ENCODE measurements around the gene SF3A2.

The SF3A2 gene

DNA sequence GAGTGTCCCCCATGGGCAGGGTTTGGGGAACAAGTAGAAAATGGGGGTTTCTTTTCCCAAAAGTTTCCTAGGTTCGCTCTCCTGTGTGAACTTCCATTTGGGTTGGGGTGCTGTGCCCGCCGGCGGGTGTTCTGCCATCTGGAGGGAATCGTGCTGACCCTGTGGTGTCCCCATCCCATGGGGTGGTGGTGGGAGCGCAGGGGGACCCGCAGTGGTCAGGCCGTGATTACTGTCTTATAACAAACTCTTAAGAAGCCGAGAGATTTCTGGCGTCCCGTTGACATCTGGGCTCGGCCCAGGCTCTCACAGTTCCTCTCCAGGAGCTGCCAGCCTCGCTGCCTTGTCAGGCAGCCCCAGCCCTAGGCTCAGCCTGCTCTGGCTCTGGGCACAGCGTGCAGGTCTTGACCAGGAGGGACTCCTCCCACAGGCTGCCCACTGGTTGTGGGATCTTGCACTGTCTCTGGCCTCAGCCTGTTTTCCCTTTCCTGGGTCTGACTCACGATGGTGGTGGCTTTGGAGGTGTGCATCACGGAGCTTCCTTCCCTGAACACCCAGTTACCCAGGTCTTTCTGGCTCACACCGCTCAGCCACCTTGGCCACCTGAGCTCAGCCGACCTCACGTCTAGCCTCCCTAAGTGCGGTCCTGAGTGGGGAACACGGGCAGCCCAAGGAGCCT lies 35.0 kb upstream of the SF3A2 start:
- no peak for ATAC-seq
- TF ChIP-seq PATZ1 (CRISPR knock-in tag; IDR thresholded peaks at IDR 0.05; ENCODE audit: borderline replicate concordance): no peak
- no peak for TF ChIP-seq ISL1 (CRISPR knock-in tag; IDR thresholded peaks at IDR 0.05)
- TF ChIP-seq ZNF70 (CRISPR knock-in tag; IDR thresholded peaks at IDR 0.05): no peak
- TF ChIP-seq ZNF565 (CRISPR knock-in tag; conservative IDR thresholded peaks at IDR 0.05; ENCODE audit: low read depth): no peak
- no peak for TF ChIP-seq ZFP3 (CRISPR knock-in tag; IDR thresholded peaks at IDR 0.05)
- TF ChIP-seq, protein P1, sequence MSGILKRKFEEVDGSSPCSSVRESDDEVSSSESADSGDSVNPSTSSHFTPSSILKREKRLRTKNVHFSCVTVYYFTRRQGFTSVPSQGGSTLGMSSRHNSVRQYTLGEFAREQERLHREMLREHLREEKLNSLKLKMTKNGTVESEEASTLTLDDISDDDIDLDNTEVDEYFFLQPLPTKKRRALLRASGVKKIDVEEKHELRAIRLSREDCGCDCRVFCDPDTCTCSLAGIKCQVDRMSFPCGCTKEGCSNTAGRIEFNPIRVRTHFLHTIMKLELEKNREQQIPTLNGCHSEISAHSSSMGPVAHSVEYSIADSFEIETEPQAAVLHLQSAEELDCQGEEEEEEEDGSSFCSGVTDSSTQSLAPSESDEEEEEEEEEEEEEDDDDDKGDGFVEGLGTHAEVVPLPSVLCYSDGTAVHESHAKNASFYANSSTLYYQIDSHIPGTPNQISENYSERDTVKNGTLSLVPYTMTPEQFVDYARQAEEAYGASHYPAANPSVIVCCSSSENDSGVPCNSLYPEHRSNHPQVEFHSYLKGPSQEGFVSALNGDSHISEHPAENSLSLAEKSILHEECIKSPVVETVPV (CRISPR knock-in tag; IDR thresholded peaks at IDR 0.05): no peak
- no peak for TF ChIP-seq SNAI2 (CRISPR knock-in tag; IDR thresholded peaks at IDR 0.05)
- no peak for TF ChIP-seq ESRRG (CRISPR knock-in tag; IDR thresholded peaks at IDR 0.05)
- TF ChIP-seq BACH2 (CRISPR knock-in tag; IDR thresholded peaks at IDR 0.05; ENCODE audit: borderline replicate concordance): no peak
- no peak for TF ChIP-seq ZC3H10 (CRISPR knock-in tag; IDR thresholded peaks at IDR 0.05)
- no peak for TF ChIP-seq CREB5 (CRISPR knock-in tag; IDR thresholded peaks at IDR 0.05; ENCODE audit: low read depth)
- TF ChIP-seq TSHZ2 (CRISPR knock-in tag; IDR thresholded peaks at IDR 0.05): no peak
- no peak for TF ChIP-seq POU6F1 (CRISPR knock-in tag; IDR thresholded peaks at IDR 0.05; ENCODE audit: borderline replicate concordance, low read depth)
- TF ChIP-seq PPARA (CRISPR knock-in tag; IDR thresholded peaks at IDR 0.05; ENCODE audit: borderline replicate concordance): no peak
- TF ChIP-seq GLIS3 (CRISPR knock-in tag; IDR thresholded peaks at IDR 0.05): no peak

DNA sequence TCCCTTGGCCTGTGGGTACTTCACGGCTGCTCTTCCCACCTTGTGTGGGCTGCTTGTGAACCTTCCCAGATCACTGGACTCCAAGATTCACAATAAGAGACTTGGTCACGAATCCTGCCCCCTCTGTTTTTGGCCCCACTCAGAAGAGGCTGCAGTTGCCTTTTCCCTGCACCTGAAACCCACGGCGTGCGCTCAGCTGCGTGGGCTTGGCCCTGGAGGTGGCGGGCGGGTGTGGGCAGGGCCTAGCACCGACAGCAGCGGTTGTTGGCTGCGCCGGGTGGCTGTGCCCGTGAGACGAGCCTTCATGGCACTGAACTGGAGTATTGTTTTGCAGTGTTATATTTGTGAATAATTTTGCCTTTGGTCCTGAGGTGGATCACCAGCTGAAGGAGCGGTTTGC lies 34.3 kb upstream of the SF3A2 start:
- no peak for TF ChIP-seq ARNTL (CRISPR knock-in tag; IDR thresholded peaks at IDR 0.05; ENCODE audit: borderline replicate concordance, low read depth)
- no peak for TF ChIP-seq ZNF8 (CRISPR knock-in tag; IDR thresholded peaks at IDR 0.05)
- no peak for TF ChIP-seq GLIS3 (CRISPR knock-in tag; IDR thresholded peaks at IDR 0.05)
- TF ChIP-seq SNAI2 (CRISPR knock-in tag; IDR thresholded peaks at IDR 0.05): no peak
- TF ChIP-seq ZNF70 (CRISPR knock-in tag; IDR thresholded peaks at IDR 0.05): no peak
- no peak for TF ChIP-seq PATZ1 (CRISPR knock-in tag; IDR thresholded peaks at IDR 0.05; ENCODE audit: borderline replicate concordance)
- TF ChIP-seq, protein P1 (CRISPR knock-in tag; IDR thresholded peaks at IDR 0.05): no peak
- no peak for TF ChIP-seq ESRRG (CRISPR knock-in tag; IDR thresholded peaks at IDR 0.05)
- no peak for TF ChIP-seq CSDC2 (CRISPR knock-in tag; IDR thresholded peaks at IDR 0.05)
- no peak for TF ChIP-seq PPARA (CRISPR knock-in tag; IDR thresholded peaks at IDR 0.05; ENCODE audit: borderline replicate concordance)
- no peak for TF ChIP-seq ISL1 (CRISPR knock-in tag; IDR thresholded peaks at IDR 0.05)
- TF ChIP-seq RARB (CRISPR knock-in tag; IDR thresholded peaks at IDR 0.05): no peak
- TF ChIP-seq TSHZ2 (CRISPR knock-in tag; IDR thresholded peaks at IDR 0.05): no peak
- no peak for ATAC-seq
